ENCODE data around the gene SLC27A4. TPM values are rescaled to one million over a fixed set of nuclear protein-coding genes. Genes with fewer than 3 reads are reported as not detected.

The SLC27A4 gene
- total RNA-seq, 1 donor from 2014 or later, result 14.4 TPM

GRCh38 chr9:128390813-128391711 lies 50.7 kb downstream of the SLC27A4 start:
- intact Hi-C loops (cut with micrococcal nuclease), result no loop called here
- DNase-seq (no peak), ATAC-seq (ENCODE audit: low read depth) (no peak)
- TF ChIP-seq CTCF (IDR thresholded peaks at IDR 0.05), result no peak
- Mint-ChIP-seq H3K4me3 (no peak overlapping the region), H3K27me3 (no peaks in the 10 kb centered on the region), H3K9me3 (no peaks in the 10 kb centered on the region), H3K36me3 (ENCODE audit: low read depth) (peaks cover 54% of the 10 kb centered on the region), H3K4me1 (no peaks in the 10 kb centered on the region), H3K27ac (no peak overlapping the region)
- ChIA-PET POLR2A (no interaction called here), CTCF (no interaction called here)

- no peak for DNase-seq
- peaks cover 1% of the 10 kb centered on the region for H3K4me1 Mint-ChIP-seq
- CTCF ChIA-PET, result no interaction called here
- H3K27ac Mint-ChIP-seq, result no peak overlapping the region
- TF ChIP-seq CTCF (IDR thresholded peaks at IDR 0.05), result no peak
- H3K36me3 Mint-ChIP-seq (ENCODE audit: low read depth), result peaks cover 46% of the 10 kb centered on the region
- ATAC-seq (ENCODE audit: low read depth), result no peak
- POLR2A ChIA-PET, result no interaction called here
- no peak overlapping the region for H3K4me3 Mint-ChIP-seq
- no peaks in the 10 kb centered on the region for H3K9me3 Mint-ChIP-seq
- no peaks in the 10 kb centered on the region for H3K27me3 Mint-ChIP-seq
- intact Hi-C loops (cut with micrococcal nuclease), result no loop called here
Measured at GRCh38 chr9:128391956-128392301, 51.6 kb downstream of the SLC27A4 start.

GRCh38 chr9:128392302-128393144 lies 52.2 kb downstream of the SLC27A4 start:
- ATAC-seq (ENCODE audit: low read depth), result no peak
- H3K27me3 Mint-ChIP-seq, result no peaks in the 10 kb centered on the region
- TF ChIP-seq CTCF (IDR thresholded peaks at IDR 0.05), result no peak
- POLR2A ChIA-PET, result no interaction called here
- H3K27ac Mint-ChIP-seq, result no peak overlapping the region
- CTCF ChIA-PET, result no interaction called here
- H3K9me3 Mint-ChIP-seq, result no peaks in the 10 kb centered on the region
- peaks cover 3% of the 10 kb centered on the region for H3K4me1 Mint-ChIP-seq
- intact Hi-C loops (cut with micrococcal nuclease), result no loop called here
- H3K4me3 Mint-ChIP-seq, result no peak overlapping the region
- DNase-seq, result no peak
- peaks cover 42% of the 10 kb centered on the region for H3K36me3 Mint-ChIP-seq (ENCODE audit: low read depth)

GRCh38 chr9:128393145-128393775 lies 52.9 kb downstream of the SLC27A4 start:
- TF ChIP-seq CTCF (IDR thresholded peaks at IDR 0.05), result no peak
- intact Hi-C loops (cut with micrococcal nuclease), result no loop called here
- ATAC-seq (ENCODE audit: low read depth) (no peak), DNase-seq (no peak)
- Mint-ChIP-seq H3K4me3 (no peak overlapping the region), H3K36me3 (ENCODE audit: low read depth) (peaks cover 35% of the 10 kb centered on the region), H3K4me1 (peaks cover 3% of the 10 kb centered on the region), H3K9me3 (no peaks in the 10 kb centered on the region), H3K27ac (no peak overlapping the region), H3K27me3 (no peaks in the 10 kb centered on the region)
- POLR2A ChIA-PET, result no interaction called here
- CTCF ChIA-PET, result no interaction called here

- intact Hi-C loops (cut with micrococcal nuclease), result no loop called here
- Mint-ChIP-seq H3K4me1 (peaks cover 3% of the 10 kb centered on the region), H3K27ac (no peak overlapping the region), H3K36me3 (ENCODE audit: low read depth) (peaks cover 30% of the 10 kb centered on the region), H3K9me3 (no peaks in the 10 kb centered on the region), H3K27me3 (no peaks in the 10 kb centered on the region), H3K4me3 (no peak overlapping the region)
- DNase-seq, result no peak
- ChIA-PET POLR2A (no interaction called here), CTCF (no interaction called here)
- no peak for TF ChIP-seq CTCF (IDR thresholded peaks at IDR 0.05)
- no peak for ATAC-seq (ENCODE audit: low read depth)
Measured at GRCh38 chr9:128393970-128394369, 53.6 kb downstream of the SLC27A4 start.
